Measurements from ENCODE around the gene MED10.
A peak's percentile ranks its signal among the peaks of the same experiment; 100 is the strongest.

The MED10 gene

DNA sequence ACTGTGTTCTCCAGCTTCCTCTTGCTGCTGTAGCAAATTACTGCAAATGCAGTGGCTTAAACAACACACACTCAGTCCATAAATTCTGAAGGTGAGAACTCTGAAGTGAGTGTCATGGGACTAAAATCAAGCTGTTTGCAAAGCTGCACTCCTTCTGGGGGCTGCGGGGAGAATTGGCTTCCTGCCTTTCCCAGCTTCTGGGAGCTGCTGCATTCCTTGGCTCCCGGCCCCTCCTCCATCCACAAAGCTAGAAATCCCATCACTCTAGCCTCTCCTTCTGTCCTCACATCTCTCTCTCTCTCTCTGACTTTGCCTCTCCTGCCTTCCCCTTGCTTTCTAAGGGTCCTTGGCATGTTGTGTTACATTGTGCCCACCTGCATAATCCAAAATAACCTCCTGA is 14.2 kb upstream of the MED10 start:
- no peaks in the 10 kb centered on the region for H3K9me3 ChIP-seq (ENCODE audit: control insufficient read depth, low read length)

DNA sequence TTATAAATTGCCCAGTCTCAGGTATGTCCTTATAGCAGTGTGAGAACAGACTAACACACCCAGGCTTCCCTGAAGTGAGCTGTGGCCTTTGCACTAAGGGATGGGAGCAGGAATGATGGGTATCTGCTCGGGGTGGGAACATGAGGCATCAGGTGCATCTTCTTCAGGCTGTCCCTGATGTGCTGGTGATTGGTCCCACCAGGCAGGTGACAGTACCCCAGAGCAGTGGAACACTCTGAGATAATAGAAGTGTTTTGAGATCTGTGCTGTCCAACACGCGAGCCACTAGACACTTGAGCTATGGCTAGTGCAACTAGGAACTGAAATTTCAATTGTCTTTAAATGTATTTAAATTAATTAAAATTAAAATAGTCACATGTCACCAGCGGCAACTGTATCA is 12.8 kb upstream of the MED10 start:
- H3K4me1 ChIP-seq (ENCODE audit: control insufficient read depth, insufficient read depth, low read length, poor library complexity, severe bottlenecking) = no peaks in the 10 kb centered on the region
- H3K27ac ChIP-seq (ENCODE audit: insufficient read depth, low read length, poor library complexity, severe bottlenecking) = no peak overlapping the region
- H3K9me3 ChIP-seq (ENCODE audit: control insufficient read depth, low read length) = no peaks in the 10 kb centered on the region
- H3K27me3 ChIP-seq (replicated peaks; ENCODE audit: control insufficient read depth, insufficient read depth, low read length, poor library complexity, severe bottlenecking) = no peaks in the 10 kb centered on the region
- H3K4me3 ChIP-seq (ENCODE audit: insufficient read depth, low read depth, low read length, poor library complexity, severe bottlenecking) = no peak overlapping the region
- no peak for DNase-seq
- no peaks in the 10 kb centered on the region for H3K36me3 ChIP-seq (ENCODE audit: control insufficient read depth, insufficient read depth, low read length)

More for the DNA sequence above, 14.2 kb upstream of the MED10 start:
- Histone ChIP-seq H3K36me3 (ENCODE audit: control insufficient read depth, insufficient read depth, low read length) (no peaks in the 10 kb centered on the region), H3K27ac (ENCODE audit: insufficient read depth, low read length, poor library complexity, severe bottlenecking) (no peak overlapping the region), H3K27me3 (replicated peaks; ENCODE audit: control insufficient read depth, insufficient read depth, low read length, poor library complexity, severe bottlenecking) (no peaks in the 10 kb centered on the region), H3K4me3 (ENCODE audit: insufficient read depth, low read depth, low read length, poor library complexity, severe bottlenecking) (no peak overlapping the region), H3K4me1 (ENCODE audit: control insufficient read depth, insufficient read depth, low read length, poor library complexity, severe bottlenecking) (no peaks in the 10 kb centered on the region)
- DNase-seq = no peak

DNA sequence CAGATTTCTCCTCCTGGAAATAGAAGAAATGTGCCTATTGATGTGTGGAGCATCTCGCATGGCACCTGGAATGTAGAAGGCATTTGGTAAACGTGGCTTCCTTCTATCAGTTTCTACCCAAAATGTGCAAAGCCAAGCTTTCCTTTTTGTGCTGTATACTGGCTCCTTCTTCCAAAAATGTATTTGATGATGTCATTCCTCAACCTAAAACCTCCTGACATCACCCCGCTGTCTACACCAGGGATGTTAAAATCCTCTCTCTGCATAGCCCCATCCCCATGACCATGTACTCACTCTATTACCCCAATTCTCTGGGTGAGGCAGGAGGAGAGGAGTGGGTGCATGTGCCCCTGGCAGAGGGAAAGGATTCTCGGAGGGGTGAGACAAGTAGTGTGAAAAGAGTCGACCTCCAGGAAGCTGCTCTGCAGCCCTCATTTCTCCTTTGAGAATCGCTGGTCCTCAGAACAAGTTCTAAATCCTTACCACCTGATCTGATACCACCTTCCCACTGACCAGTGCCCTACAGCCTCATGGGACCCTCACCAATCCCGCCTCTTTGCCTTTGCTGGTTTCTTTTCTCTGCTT is 11.7 kb upstream of the MED10 start:
- Histone ChIP-seq H3K9me3 (ENCODE audit: control insufficient read depth, low read length) (no peaks in the 10 kb centered on the region), H3K27me3 (replicated peaks; ENCODE audit: control insufficient read depth, insufficient read depth, low read length, poor library complexity, severe bottlenecking) (no peaks in the 10 kb centered on the region), H3K4me3 (ENCODE audit: insufficient read depth, low read depth, low read length, poor library complexity, severe bottlenecking) (no peak overlapping the region), H3K36me3 (ENCODE audit: control insufficient read depth, insufficient read depth, low read length) (no peaks in the 10 kb centered on the region), H3K27ac (ENCODE audit: insufficient read depth, low read length, poor library complexity, severe bottlenecking) (no peak overlapping the region), H3K4me1 (ENCODE audit: control insufficient read depth, insufficient read depth, low read length, poor library complexity, severe bottlenecking) (no peaks in the 10 kb centered on the region)
- DNase-seq = no peak

DNA sequence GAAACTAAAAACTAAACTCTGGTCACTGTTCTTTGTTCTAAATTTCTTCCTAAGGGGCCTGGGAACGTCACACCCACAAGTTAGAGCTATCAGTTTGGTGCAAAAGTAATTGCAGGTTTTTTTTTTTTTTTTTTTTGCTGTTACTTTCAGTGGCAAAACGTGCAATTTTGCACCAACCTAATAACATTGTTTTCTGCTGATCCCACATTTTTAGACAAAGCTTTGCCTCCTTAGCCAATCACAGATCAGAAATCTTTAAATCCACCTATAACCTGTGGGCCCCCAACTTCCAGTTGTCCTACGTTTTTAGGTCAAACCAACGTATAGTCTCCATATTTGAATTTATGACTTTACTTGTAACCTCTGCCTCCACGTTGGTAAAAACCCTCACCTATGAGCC is 11.1 kb upstream of the MED10 start:
- H3K27ac ChIP-seq (ENCODE audit: insufficient read depth, low read length, poor library complexity, severe bottlenecking) = no peak overlapping the region
- no peaks in the 10 kb centered on the region for H3K36me3 ChIP-seq (ENCODE audit: control insufficient read depth, insufficient read depth, low read length)
- H3K27me3 ChIP-seq (replicated peaks; ENCODE audit: control insufficient read depth, insufficient read depth, low read length, poor library complexity, severe bottlenecking) = no peaks in the 10 kb centered on the region
- no peaks in the 10 kb centered on the region for H3K4me1 ChIP-seq (ENCODE audit: control insufficient read depth, insufficient read depth, low read length, poor library complexity, severe bottlenecking)
- no peaks in the 10 kb centered on the region for H3K9me3 ChIP-seq (ENCODE audit: control insufficient read depth, low read length)
- no peak for DNase-seq
- H3K4me3 ChIP-seq (ENCODE audit: insufficient read depth, low read depth, low read length, poor library complexity, severe bottlenecking) = no peak overlapping the region

DNA sequence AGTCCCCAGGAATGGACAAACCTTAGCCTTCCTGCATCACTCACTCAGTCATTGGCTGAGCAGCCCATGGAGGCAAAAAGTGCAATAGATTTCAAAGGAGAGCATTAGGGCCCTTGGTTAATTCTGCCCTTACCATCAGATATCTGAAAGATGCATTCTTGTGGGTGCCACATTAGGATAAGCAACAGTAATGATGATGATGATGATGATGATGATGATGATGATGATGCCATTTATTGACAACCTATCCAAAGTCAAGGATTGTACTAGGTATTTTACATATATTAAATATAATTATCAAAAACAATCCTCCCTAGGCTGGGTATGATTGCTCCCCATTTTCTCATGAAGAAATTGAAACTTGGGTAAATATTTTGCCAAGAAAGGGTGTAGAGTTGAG is 9.6 kb upstream of the MED10 start:
- Histone ChIP-seq H3K4me3 (ENCODE audit: insufficient read depth, low read depth, low read length, poor library complexity, severe bottlenecking) (no peak overlapping the region), H3K36me3 (ENCODE audit: control insufficient read depth, insufficient read depth, low read length) (no peaks in the 10 kb centered on the region), H3K4me1 (ENCODE audit: control insufficient read depth, insufficient read depth, low read length, poor library complexity, severe bottlenecking) (no peaks in the 10 kb centered on the region), H3K27me3 (replicated peaks; ENCODE audit: control insufficient read depth, insufficient read depth, low read length, poor library complexity, severe bottlenecking) (no peaks in the 10 kb centered on the region), H3K9me3 (ENCODE audit: control insufficient read depth, low read length) (no peaks in the 10 kb centered on the region), H3K27ac (ENCODE audit: insufficient read depth, low read length, poor library complexity, severe bottlenecking) (no peak overlapping the region)
- DNase-seq = no peak

DNA sequence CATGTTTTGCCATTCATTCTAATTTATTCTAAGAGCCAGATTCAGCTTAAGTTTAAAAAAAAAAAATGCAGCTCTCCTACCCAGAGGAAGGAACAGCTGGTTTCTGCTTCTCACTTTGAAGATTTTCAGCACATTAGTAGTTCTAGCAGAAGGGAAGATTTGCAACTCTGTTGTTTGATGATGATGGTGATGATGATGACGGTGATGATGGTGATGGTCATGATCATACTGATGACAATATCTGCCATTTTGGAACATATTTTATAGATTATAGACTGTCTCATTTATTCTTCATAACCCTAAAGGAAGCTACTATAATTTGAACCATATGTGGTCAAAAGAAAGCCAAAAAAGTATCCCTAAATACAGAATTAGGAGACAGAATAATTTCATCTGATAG is 7.9 kb upstream of the MED10 start:
- H3K27ac ChIP-seq (ENCODE audit: insufficient read depth, low read length, poor library complexity, severe bottlenecking) = no peak overlapping the region
- H3K4me3 ChIP-seq (ENCODE audit: insufficient read depth, low read depth, low read length, poor library complexity, severe bottlenecking) = no peak overlapping the region
- H3K27me3 ChIP-seq (replicated peaks; ENCODE audit: control insufficient read depth, insufficient read depth, low read length, poor library complexity, severe bottlenecking) = no peaks in the 10 kb centered on the region
- H3K4me1 ChIP-seq (ENCODE audit: control insufficient read depth, insufficient read depth, low read length, poor library complexity, severe bottlenecking) = no peaks in the 10 kb centered on the region
- H3K9me3 ChIP-seq (ENCODE audit: control insufficient read depth, low read length) = no peaks in the 10 kb centered on the region
- H3K36me3 ChIP-seq (ENCODE audit: control insufficient read depth, insufficient read depth, low read length) = no peaks in the 10 kb centered on the region
- no peak for DNase-seq

DNA sequence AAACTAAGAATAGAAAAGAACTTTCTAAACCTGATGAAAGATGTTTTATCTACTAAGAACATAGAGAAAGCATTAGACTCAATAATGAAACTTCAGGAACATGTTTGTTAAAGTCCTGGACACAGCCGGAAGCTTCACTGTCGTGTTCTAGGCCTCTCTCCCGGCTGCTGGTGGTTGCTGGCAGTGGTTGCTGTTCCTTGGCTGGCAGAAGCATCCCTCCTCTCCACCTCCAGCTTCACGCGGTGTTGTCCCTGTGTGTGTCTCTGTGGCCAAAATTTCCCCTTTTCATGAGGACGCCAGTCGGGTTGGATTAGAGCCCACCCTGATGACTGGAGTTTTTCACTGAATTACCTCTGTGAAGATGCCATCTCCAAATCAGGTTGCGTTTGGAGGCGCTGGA is 6.5 kb upstream of the MED10 start:
- no peak overlapping the region for H3K27ac ChIP-seq (ENCODE audit: insufficient read depth, low read length, poor library complexity, severe bottlenecking)
- no peaks in the 10 kb centered on the region for H3K9me3 ChIP-seq (ENCODE audit: control insufficient read depth, low read length)
- H3K27me3 ChIP-seq (replicated peaks; ENCODE audit: control insufficient read depth, insufficient read depth, low read length, poor library complexity, severe bottlenecking) = no peaks in the 10 kb centered on the region
- no peak overlapping the region for H3K4me3 ChIP-seq (ENCODE audit: insufficient read depth, low read depth, low read length, poor library complexity, severe bottlenecking)
- no peak for DNase-seq
- H3K36me3 ChIP-seq (ENCODE audit: control insufficient read depth, insufficient read depth, low read length) = no peaks in the 10 kb centered on the region
- H3K4me1 ChIP-seq (ENCODE audit: control insufficient read depth, insufficient read depth, low read length, poor library complexity, severe bottlenecking) = no peaks in the 10 kb centered on the region

DNA sequence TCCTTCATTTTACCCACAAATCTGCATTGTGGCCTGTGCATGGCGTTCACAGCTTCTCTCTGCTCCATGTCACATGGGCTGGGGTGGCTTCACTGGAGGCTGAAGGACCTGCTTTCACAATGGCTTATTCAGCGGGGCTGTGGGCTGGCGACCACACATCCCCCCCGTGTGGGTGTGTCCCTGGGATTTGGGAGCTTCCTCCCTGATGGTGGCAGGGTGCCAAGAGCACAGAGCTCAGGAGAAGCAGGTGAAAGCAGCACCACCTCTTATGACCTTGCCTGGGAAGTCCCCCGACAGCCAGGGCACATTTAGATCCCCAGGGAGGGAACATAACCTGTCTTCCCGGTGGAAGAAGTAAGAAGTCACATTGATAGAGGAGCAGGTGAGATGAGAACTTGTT is 5.0 kb upstream of the MED10 start:
- Histone ChIP-seq H3K4me1 (ENCODE audit: control insufficient read depth, insufficient read depth, low read length, poor library complexity, severe bottlenecking) (peaks cover 7% of the 10 kb centered on the region), H3K27ac (ENCODE audit: insufficient read depth, low read length, poor library complexity, severe bottlenecking) (no peak overlapping the region), H3K27me3 (replicated peaks; ENCODE audit: control insufficient read depth, insufficient read depth, low read length, poor library complexity, severe bottlenecking) (no peaks in the 10 kb centered on the region), H3K4me3 (ENCODE audit: insufficient read depth, low read depth, low read length, poor library complexity, severe bottlenecking) (no peak overlapping the region), H3K9me3 (ENCODE audit: control insufficient read depth, low read length) (no peaks in the 10 kb centered on the region), H3K36me3 (ENCODE audit: control insufficient read depth, insufficient read depth, low read length) (no peaks in the 10 kb centered on the region)
- DNase-seq = no peak

DNA sequence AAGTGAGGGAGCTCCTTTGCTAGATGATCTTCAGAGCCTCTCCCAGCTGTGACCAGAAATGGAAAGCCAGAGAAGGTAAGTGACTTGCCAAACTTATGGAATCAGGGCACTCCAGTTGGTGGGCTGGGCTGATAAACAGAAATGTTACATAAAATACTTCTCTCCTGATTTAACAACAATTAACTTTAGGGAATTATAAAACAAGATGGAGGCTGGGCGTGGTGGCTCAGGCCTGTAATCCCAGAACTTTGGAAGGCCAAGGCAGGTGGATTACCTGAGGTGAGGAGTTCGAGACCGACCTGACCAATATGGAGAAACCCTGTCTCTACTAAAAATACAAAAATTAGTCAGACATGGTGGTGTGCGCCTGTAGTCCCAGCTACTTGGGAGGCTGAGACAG is 899 bp upstream of the MED10 start:
- no peak for DNase-seq
- Histone ChIP-seq H3K36me3 (ENCODE audit: control insufficient read depth, insufficient read depth, low read length) (peaks cover 22% of the 10 kb centered on the region), H3K4me3 (ENCODE audit: insufficient read depth, low read depth, low read length, poor library complexity, severe bottlenecking) (peak overlapping the region; percentile 93), H3K27ac (ENCODE audit: insufficient read depth, low read length, poor library complexity, severe bottlenecking) (peak overlapping the region; percentile 88), H3K4me1 (ENCODE audit: control insufficient read depth, insufficient read depth, low read length, poor library complexity, severe bottlenecking) (peaks cover 15% of the 10 kb centered on the region), H3K27me3 (replicated peaks; ENCODE audit: control insufficient read depth, insufficient read depth, low read length, poor library complexity, severe bottlenecking) (no peaks in the 10 kb centered on the region), H3K9me3 (ENCODE audit: control insufficient read depth, low read length) (no peaks in the 10 kb centered on the region)

DNA sequence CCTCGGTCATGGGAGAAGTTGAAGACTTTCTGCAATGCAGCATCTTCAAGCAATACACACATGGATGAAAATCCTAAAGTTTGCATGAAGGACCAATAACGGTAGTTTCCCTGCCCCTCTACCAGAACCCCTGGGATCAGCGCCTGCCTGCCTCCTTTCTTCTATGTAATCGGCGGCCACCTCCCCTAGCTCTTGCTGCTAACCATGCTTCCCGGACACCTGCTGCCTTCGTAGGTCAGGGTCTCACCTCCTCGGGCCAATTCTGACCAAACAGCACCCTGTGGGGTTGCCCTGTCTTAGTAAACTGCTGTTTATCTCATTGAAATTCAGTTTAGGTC is 388 bp upstream of the MED10 start:
- H3K27ac ChIP-seq (ENCODE audit: insufficient read depth, low read length, poor library complexity, severe bottlenecking) = peak overlapping the region; percentile 88
- H3K4me1 ChIP-seq (ENCODE audit: control insufficient read depth, insufficient read depth, low read length, poor library complexity, severe bottlenecking) = peaks cover 15% of the 10 kb centered on the region
- H3K9me3 ChIP-seq (ENCODE audit: control insufficient read depth, low read length) = no peaks in the 10 kb centered on the region
- no peaks in the 10 kb centered on the region for H3K27me3 ChIP-seq (replicated peaks; ENCODE audit: control insufficient read depth, insufficient read depth, low read length, poor library complexity, severe bottlenecking)
- H3K4me3 ChIP-seq (ENCODE audit: insufficient read depth, low read depth, low read length, poor library complexity, severe bottlenecking) = peak overlapping the region; percentile 93
- H3K36me3 ChIP-seq (ENCODE audit: control insufficient read depth, insufficient read depth, low read length) = peaks cover 26% of the 10 kb centered on the region
- no peak for DNase-seq

DNA sequence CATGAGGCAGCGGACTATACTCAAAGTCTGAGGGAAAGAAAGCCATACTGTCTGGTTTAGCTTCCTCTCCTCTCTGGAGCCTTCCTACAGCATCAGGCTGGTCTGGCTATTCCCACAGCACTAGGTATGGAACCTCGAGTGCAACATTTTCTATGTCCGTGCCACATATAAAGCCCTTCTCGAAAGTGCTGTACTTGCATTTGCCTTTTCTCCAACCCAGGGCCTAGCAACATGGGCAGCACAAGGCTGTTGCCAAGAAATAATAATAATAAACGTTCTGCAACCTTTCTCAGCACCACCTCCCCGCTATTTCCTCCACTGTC is 804 bp downstream of the MED10 start:
- Histone ChIP-seq H3K4me3 (ENCODE audit: insufficient read depth, low read depth, low read length, poor library complexity, severe bottlenecking) (peak overlapping the region; percentile 93), H3K27ac (ENCODE audit: insufficient read depth, low read length, poor library complexity, severe bottlenecking) (peak overlapping the region; percentile 88), H3K27me3 (replicated peaks; ENCODE audit: control insufficient read depth, insufficient read depth, low read length, poor library complexity, severe bottlenecking) (no peaks in the 10 kb centered on the region), H3K36me3 (ENCODE audit: control insufficient read depth, insufficient read depth, low read length) (peaks cover 38% of the 10 kb centered on the region), H3K9me3 (ENCODE audit: control insufficient read depth, low read length) (no peaks in the 10 kb centered on the region), H3K4me1 (ENCODE audit: control insufficient read depth, insufficient read depth, low read length, poor library complexity, severe bottlenecking) (peaks cover 15% of the 10 kb centered on the region)
- peak in 1 of 3 donors; percentile 8 for DNase-seq
